Subcutaneous abdominal adipose tissue (tissue), 5 donors: ENCODE measurements around the gene LDLRAD3.

ENCODE experiments used
- H3K27ac ChIP-seq: one replicate; pipeline ENCODE4 v1.7.0; 2013; ENCODE audit warnings: low read depth, mild to moderate bottlenecking, inconsistent platforms, low read length, moderate library complexity
- H3K27me3 ChIP-seq, 5 donors: one replicate each; pipeline ENCODE4 v1.7.0; 2013; ENCODE audit warnings: low read length in 5 of 5, inconsistent platforms in 1 of 5; ENCODE audit not compliant: control insufficient read depth in 5 of 5, insufficient read depth in 4 of 5
- H3K36me3 ChIP-seq, 5 donors: one replicate each; pipeline ENCODE4 v1.7.0; 2013; ENCODE audit warnings: low read length in 5 of 5; ENCODE audit not compliant: control insufficient read depth in 5 of 5, insufficient read depth in 5 of 5
- H3K4me1 ChIP-seq, 5 donors: one replicate each; pipeline ENCODE4 v1.7.0; 2013; ENCODE audit warnings: low read length in 5 of 5, mild to moderate bottlenecking in 3 of 5, moderate library complexity in 1 of 5; ENCODE audit not compliant: control insufficient read depth in 5 of 5, insufficient read depth in 5 of 5
- H3K4me3 ChIP-seq, 5 donors: one replicate each; pipeline ENCODE4 v1.7.0; 2013; ENCODE audit warnings: low read length in 5 of 5, low read depth in 1 of 5
- H3K9ac ChIP-seq, 5 donors: one replicate each; pipeline ENCODE4 v1.7.0; 2013; ENCODE audit warnings: low read length in 5 of 5, mild to moderate bottlenecking in 4 of 5, moderate library complexity in 3 of 5
- H3K9me3 ChIP-seq, 5 donors: one replicate each; pipeline ENCODE4 v1.7.0; 2013; ENCODE audit warnings: low read length in 5 of 5; ENCODE audit not compliant: control insufficient read depth in 5 of 5
- donor health status: healthy.
- donor health status: healthy.
- donor health status: healthy.
- donor health status: healthy.
- donor health status: healthy.

The LDLRAD3 gene

GRCh38 chr11:35924811-35925210, 19.1 kb upstream of the LDLRAD3 start:
- Histone ChIP-seq H3K9me3 (no peaks in the 10 kb centered on the region), H3K9ac (no peak overlapping the region), H3K36me3 (no peaks in the 10 kb centered on the region), H3K27ac (no peak overlapping the region), H3K27me3 (no peaks in the 10 kb centered on the region), H3K4me3 (no peak overlapping the region), H3K4me1 (peaks cover 0 to 21% (median 10%) of the 10 kb centered on the region in 5 donors)

GRCh38 chr11:35927104-35927503, 16.8 kb upstream of the LDLRAD3 start:
- Histone ChIP-seq H3K4me1 (peaks cover 0 to 21% (median 10%) of the 10 kb centered on the region in 5 donors), H3K27me3 (no peaks in the 10 kb centered on the region), H3K27ac (no peak overlapping the region), H3K36me3 (no peaks in the 10 kb centered on the region), H3K9me3 (peaks cover 0 to 3% (median under 1%) of the 10 kb centered on the region in 5 donors), H3K4me3 (no peak overlapping the region), H3K9ac (no peak overlapping the region)

GRCh38 chr11:35927682-35928081, 16.2 kb upstream of the LDLRAD3 start:
- Histone ChIP-seq H3K36me3 (no peaks in the 10 kb centered on the region), H3K4me1 (peaks cover 0 to 21% (median 10%) of the 10 kb centered on the region in 5 donors), H3K27me3 (no peaks in the 10 kb centered on the region), H3K27ac (peak overlapping the region; percentile 24), H3K9ac (no peak overlapping the region), H3K9me3 (peaks cover 0 to 5% (median 3%) of the 10 kb centered on the region in 5 donors), H3K4me3 (no peak overlapping the region)

GRCh38 chr11:35928688-35929395, 15.0 kb upstream of the LDLRAD3 start:
- Histone ChIP-seq H3K36me3 (no peaks in the 10 kb centered on the region), H3K9ac (no peak overlapping the region), H3K27me3 (no peaks in the 10 kb centered on the region), H3K9me3 (peaks cover 0 to 5% (median 3%) of the 10 kb centered on the region in 5 donors), H3K4me1 (peaks cover 0 to 31% (median 17%) of the 10 kb centered on the region in 5 donors), H3K27ac (no peak overlapping the region), H3K4me3 (no peak overlapping the region)

GRCh38 chr11:35930466-35930865, 13.4 kb upstream of the LDLRAD3 start:
- H3K4me3 ChIP-seq, result no peak overlapping the region
- peaks cover 2 to 47% (median 27%) of the 10 kb centered on the region in 5 donors for H3K4me1 ChIP-seq
- H3K36me3 ChIP-seq, result no peaks in the 10 kb centered on the region
- H3K9me3 ChIP-seq, result peaks cover 0 to 5% (median 3%) of the 10 kb centered on the region in 5 donors
- no peaks in the 10 kb centered on the region for H3K27me3 ChIP-seq
- H3K9ac ChIP-seq, result no peak overlapping the region
- no peak overlapping the region for H3K27ac ChIP-seq

- Histone ChIP-seq H3K4me1 (peaks cover 2 to 50% (median 30%) of the 10 kb centered on the region in 5 donors), H3K9me3 (peaks cover 0 to 5% (median 3%) of the 10 kb centered on the region in 5 donors), H3K4me3 (no peak overlapping the region), H3K36me3 (no peaks in the 10 kb centered on the region), H3K27ac (no peak overlapping the region), H3K27me3 (no peaks in the 10 kb centered on the region), H3K9ac (no peak overlapping the region)
Observed at GRCh38 chr11:35932121-35932520, 11.7 kb upstream of the LDLRAD3 start.

- Histone ChIP-seq H3K9me3 (peaks cover 0 to 5% (median 3%) of the 10 kb centered on the region in 5 donors), H3K27ac (no peak overlapping the region)
Observed at GRCh38 chr11:35932681-35933319, 11.1 kb upstream of the LDLRAD3 start.

GRCh38 chr11:35933320-35933871, 10.5 kb upstream of the LDLRAD3 start:
- Histone ChIP-seq H3K4me3 (no peak overlapping the region), H3K27ac (no peak overlapping the region), H3K27me3 (no peaks in the 10 kb centered on the region), H3K4me1 (peaks cover 2 to 39% (median 20%) of the 10 kb centered on the region in 5 donors), H3K9me3 (peaks cover 0 to 5% (median 3%) of the 10 kb centered on the region in 5 donors), H3K9ac (no peak overlapping the region), H3K36me3 (no peaks in the 10 kb centered on the region)

More at GRCh38 chr11:35932681-35933319, 11.1 kb upstream of the LDLRAD3 start:
- Histone ChIP-seq H3K27me3 (no peaks in the 10 kb centered on the region), H3K4me3 (no peak overlapping the region), H3K36me3 (no peaks in the 10 kb centered on the region), H3K9ac (no peak overlapping the region), H3K4me1 (peaks cover 2 to 44% (median 25%) of the 10 kb centered on the region in 5 donors)

- peaks cover 0 to 5% (median 3%) of the 10 kb centered on the region in 5 donors for H3K9me3 ChIP-seq
- H3K4me1 ChIP-seq, result peaks cover 2 to 32% (median 20%) of the 10 kb centered on the region in 5 donors
- no peaks in the 10 kb centered on the region for H3K36me3 ChIP-seq
- H3K4me3 ChIP-seq, result no peak overlapping the region
- no peaks in the 10 kb centered on the region for H3K27me3 ChIP-seq
- H3K9ac ChIP-seq, result no peak overlapping the region
- H3K27ac ChIP-seq, result no peak overlapping the region
Observed at GRCh38 chr11:35934271-35934670, 9.6 kb upstream of the LDLRAD3 start.

GRCh38 chr11:35934981-35935380, 8.9 kb upstream of the LDLRAD3 start:
- Histone ChIP-seq H3K4me1 (peaks cover 2 to 32% (median 20%) of the 10 kb centered on the region in 5 donors), H3K27me3 (no peaks in the 10 kb centered on the region), H3K36me3 (no peaks in the 10 kb centered on the region), H3K9ac (no peak overlapping the region), H3K9me3 (peaks cover 0 to 5% (median 3%) of the 10 kb centered on the region in 5 donors), H3K27ac (no peak overlapping the region), H3K4me3 (no peak overlapping the region)
